Neural crest cell (in vitro differentiated cells): Measurements from ENCODE around the gene TNFRSF19. TPM values are rescaled to one million over a fixed set of nuclear protein-coding genes. Genes with fewer than 3 reads are reported as not detected.

Experiments
- DNase-seq: peaks from one replicate; pipeline ENCODE4 v3.0.0; 2021; ENCODE audit warnings: low read depth, mixed read lengths, low spot score
- H3K27ac Mint-ChIP-seq: one replicate; pipeline ENCODE4 v1.8.0; 2021; ENCODE audit warnings: mild to moderate bottlenecking, mixed read lengths; ENCODE audit not compliant: unreplicated experiment
- H3K27me3 Mint-ChIP-seq: 2 replicates; pipeline ENCODE4 v1.8.0; 2021; ENCODE audit warnings: low read depth, mild to moderate bottlenecking, mixed read lengths
- H3K36me3 Mint-ChIP-seq: 2 replicates; pipeline ENCODE4 v1.8.0; 2021; ENCODE audit warnings: low read depth, mild to moderate bottlenecking, mixed read lengths
- H3K4me1 Mint-ChIP-seq: 2 replicates; pipeline ENCODE4 v1.8.0; 2021; ENCODE audit warnings: mixed read lengths
- H3K4me3 Mint-ChIP-seq: one replicate; pipeline ENCODE4 v1.8.0; 2021; ENCODE audit warnings: mild to moderate bottlenecking, mixed read lengths
- H3K9me3 Mint-ChIP-seq: 2 replicates; pipeline ENCODE4 v1.8.0; 2021; ENCODE audit warnings: mixed read lengths
- total RNA-seq: library from RNA; stranded (reverse); gene quantifications from 2 replicates; pipeline ENCODE4 v1.2.1, GENCODE V29; 2021
- TF ChIP-seq, protein P1 (sequence below): fragments of 200-600 bp; sonication (generic); conservative IDR thresholded peaks from 2 replicates; pipeline ENCODE4 v1.5.0; 2021; ENCODE audit warnings: antibody characterized with exemption, mild to moderate bottlenecking

Gene TNFRSF19
- total RNA-seq, 1 donor from 2014 or later, result 76.1 TPM

DNA sequence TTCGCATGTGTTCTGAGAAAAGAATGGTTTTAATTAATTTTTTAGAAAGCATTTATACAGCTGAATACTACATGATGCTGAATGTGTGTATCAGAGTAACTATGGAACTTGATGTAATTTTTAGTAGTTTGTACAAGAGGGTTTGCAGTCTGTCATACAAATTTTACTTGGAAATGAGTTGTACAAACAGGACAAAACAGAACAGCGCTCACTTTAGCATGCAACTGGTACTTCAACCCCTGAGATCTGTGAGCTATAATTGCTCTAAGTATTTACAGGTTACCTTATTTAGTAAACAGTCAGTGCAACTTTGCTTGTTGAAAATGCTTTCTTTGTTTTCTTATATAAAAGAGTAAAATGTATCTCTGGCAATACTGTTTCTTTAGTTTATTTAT is 706 bp downstream of the TNFRSF19 start:
- H3K27ac Mint-ChIP-seq, result peak overlapping the region; percentile 98
- TF ChIP-seq, protein P1, sequence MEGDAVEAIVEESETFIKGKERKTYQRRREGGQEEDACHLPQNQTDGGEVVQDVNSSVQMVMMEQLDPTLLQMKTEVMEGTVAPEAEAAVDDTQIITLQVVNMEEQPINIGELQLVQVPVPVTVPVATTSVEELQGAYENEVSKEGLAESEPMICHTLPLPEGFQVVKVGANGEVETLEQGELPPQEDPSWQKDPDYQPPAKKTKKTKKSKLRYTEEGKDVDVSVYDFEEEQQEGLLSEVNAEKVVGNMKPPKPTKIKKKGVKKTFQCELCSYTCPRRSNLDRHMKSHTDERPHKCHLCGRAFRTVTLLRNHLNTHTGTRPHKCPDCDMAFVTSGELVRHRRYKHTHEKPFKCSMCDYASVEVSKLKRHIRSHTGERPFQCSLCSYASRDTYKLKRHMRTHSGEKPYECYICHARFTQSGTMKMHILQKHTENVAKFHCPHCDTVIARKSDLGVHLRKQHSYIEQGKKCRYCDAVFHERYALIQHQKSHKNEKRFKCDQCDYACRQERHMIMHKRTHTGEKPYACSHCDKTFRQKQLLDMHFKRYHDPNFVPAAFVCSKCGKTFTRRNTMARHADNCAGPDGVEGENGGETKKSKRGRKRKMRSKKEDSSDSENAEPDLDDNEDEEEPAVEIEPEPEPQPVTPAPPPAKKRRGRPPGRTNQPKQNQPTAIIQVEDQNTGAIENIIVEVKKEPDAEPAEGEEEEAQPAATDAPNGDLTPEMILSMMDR, result peak; percentile 50
- DNase-seq, result no peak
- peak overlapping the region; percentile 94 for H3K4me3 Mint-ChIP-seq
- H3K36me3 Mint-ChIP-seq, result no peaks in the 10 kb centered on the region
- H3K9me3 Mint-ChIP-seq, result no peaks in the 10 kb centered on the region
- H3K4me1 Mint-ChIP-seq, result peaks cover 65% of the 10 kb centered on the region
- no peaks in the 10 kb centered on the region for H3K27me3 Mint-ChIP-seq

DNA sequence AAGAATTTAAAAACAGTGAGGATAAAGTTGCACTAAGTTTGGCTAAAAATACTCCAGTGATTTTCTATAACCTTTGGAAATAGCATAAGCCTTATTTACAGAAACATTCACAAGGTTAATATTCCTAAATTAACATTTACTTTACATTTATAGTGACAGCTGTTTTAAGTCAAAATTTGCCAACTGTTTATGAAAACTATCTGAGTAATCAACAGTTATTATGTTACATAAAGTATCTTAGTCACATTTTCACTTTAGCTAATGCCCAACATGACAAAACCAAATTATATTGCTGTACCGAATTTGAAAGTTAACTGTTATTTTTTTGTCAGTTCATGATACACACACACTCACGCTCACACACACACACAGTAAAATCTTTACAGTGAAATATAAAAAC is 1.2 kb downstream of the TNFRSF19 start:
- H3K9me3 Mint-ChIP-seq, result no peaks in the 10 kb centered on the region
- no peaks in the 10 kb centered on the region for H3K27me3 Mint-ChIP-seq
- H3K4me1 Mint-ChIP-seq, result peaks cover 60% of the 10 kb centered on the region
- H3K4me3 Mint-ChIP-seq, result peak overlapping the region; percentile 94
- no peak for DNase-seq
- peak overlapping the region; percentile 98 for H3K27ac Mint-ChIP-seq
- no peaks in the 10 kb centered on the region for H3K36me3 Mint-ChIP-seq
- TF ChIP-seq, protein P1, result no peak

DNA sequence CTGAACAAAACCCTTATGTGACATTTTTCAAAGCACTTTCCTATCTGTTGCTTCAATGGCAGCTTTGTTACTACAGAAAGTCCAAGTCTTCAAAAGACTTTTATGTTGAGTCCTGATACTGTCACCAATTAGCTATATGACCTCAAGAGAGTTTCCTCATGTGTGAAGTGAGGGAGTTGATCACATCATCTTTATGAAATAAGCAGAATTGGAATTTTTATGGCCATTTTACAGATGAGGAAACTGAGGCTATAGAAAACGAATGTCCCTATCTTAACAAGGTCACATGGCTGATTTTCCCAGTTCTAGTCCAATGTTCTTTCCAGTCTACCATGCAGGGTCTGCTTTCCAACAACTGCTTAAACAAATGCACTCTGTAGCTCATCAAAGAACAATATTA is 2.6 kb downstream of the TNFRSF19 start:
- H3K4me3 Mint-ChIP-seq, result peak overlapping the region; percentile 94
- H3K36me3 Mint-ChIP-seq, result no peaks in the 10 kb centered on the region
- no peak for DNase-seq
- TF ChIP-seq, protein P1, result no peak
- no peaks in the 10 kb centered on the region for H3K9me3 Mint-ChIP-seq
- peaks cover 5% of the 10 kb centered on the region for H3K27me3 Mint-ChIP-seq
- H3K4me1 Mint-ChIP-seq, result peaks cover 61% of the 10 kb centered on the region
- H3K27ac Mint-ChIP-seq, result peak overlapping the region; percentile 53

DNA sequence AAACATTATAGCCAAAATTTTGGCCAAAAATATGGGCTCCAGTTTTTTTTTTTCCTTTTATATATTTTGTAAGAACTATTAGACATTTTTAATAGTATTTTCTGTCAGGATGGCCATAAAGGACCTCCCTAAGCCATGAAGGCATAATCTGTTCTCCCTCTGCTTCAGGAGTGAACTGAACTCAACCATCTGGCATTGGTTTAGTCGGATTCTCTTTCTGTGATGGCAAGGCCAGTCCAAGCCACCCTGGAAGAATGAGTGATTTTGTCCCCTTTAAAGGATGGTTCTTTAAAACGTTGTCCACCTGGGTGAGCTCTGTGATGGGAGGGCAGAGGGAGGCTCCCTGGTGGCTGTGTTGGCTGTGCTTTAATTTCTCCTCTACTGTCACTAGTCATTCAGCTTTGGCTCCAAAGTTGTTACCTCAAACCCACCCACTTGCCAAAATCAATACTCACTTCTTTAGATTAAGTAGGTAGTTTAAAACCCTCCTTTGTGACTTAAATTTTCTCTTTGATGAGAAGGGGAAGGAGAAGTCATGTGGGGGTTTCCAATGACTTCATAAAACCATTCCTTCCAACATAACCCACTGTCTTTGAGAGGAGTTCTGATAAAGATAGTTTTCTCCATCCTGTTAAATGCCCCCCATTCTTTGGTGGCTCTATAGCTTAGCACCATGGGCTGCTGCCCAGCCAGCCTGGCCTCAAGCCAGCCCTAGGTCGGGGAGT is 4.4 kb downstream of the TNFRSF19 start:
- Mint-ChIP-seq H3K4me3 (peak overlapping the region; percentile 58), H3K27ac (peak overlapping the region; percentile 61), H3K27me3 (peaks cover 9% of the 10 kb centered on the region), H3K36me3 (no peaks in the 10 kb centered on the region), H3K9me3 (no peaks in the 10 kb centered on the region), H3K4me1 (peaks cover 54% of the 10 kb centered on the region)
- DNase-seq, result no peak
- TF ChIP-seq, protein P1, result no peak

DNA sequence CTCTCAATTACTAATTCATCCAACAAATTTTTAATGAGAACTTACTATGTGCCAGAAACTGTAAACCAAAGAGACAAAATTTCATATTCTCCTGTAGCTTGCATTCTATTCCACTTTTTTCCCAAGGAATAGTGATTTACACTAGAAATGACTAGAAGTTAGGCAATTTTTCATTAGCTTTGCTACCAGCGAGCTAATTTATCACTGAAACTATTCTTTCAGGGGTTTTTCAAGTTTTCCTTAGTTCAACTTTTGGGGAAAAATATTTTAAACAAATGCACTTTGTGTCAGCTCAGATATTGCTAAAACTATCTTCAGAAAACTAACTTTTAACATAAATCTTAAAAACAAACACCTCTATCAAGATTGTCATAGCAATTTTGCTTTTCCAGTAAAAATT is 5.4 kb downstream of the TNFRSF19 start:
- peak overlapping the region; percentile 58 for H3K4me3 Mint-ChIP-seq
- H3K9me3 Mint-ChIP-seq, result no peaks in the 10 kb centered on the region
- TF ChIP-seq, protein P1, result no peak
- H3K36me3 Mint-ChIP-seq, result no peaks in the 10 kb centered on the region
- DNase-seq, result no peak
- peaks cover 53% of the 10 kb centered on the region for H3K4me1 Mint-ChIP-seq
- H3K27me3 Mint-ChIP-seq, result peaks cover 14% of the 10 kb centered on the region
- no peak overlapping the region for H3K27ac Mint-ChIP-seq
